ENCODE data around the gene OR52E1.

Gene OR52E1

GRCh38 chr11:5081405-5081804, 12.0 kb downstream of the OR52E1 start:
- TF ChIP-seq, protein P1, sequence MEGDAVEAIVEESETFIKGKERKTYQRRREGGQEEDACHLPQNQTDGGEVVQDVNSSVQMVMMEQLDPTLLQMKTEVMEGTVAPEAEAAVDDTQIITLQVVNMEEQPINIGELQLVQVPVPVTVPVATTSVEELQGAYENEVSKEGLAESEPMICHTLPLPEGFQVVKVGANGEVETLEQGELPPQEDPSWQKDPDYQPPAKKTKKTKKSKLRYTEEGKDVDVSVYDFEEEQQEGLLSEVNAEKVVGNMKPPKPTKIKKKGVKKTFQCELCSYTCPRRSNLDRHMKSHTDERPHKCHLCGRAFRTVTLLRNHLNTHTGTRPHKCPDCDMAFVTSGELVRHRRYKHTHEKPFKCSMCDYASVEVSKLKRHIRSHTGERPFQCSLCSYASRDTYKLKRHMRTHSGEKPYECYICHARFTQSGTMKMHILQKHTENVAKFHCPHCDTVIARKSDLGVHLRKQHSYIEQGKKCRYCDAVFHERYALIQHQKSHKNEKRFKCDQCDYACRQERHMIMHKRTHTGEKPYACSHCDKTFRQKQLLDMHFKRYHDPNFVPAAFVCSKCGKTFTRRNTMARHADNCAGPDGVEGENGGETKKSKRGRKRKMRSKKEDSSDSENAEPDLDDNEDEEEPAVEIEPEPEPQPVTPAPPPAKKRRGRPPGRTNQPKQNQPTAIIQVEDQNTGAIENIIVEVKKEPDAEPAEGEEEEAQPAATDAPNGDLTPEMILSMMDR (IDR thresholded peaks at IDR 0.05; ENCODE audit: low read depth, low read length) = no peak
- no peak overlapping the region for H3K4me3 ChIP-seq (ENCODE audit: low read depth, low read length)
- in situ Hi-C loops (cut with HindIII; ENCODE audit: low sequenced_read_pairs) = no loop called here
- DNase-seq (ENCODE audit: low read depth, low spot score) = no peak

DNA sequence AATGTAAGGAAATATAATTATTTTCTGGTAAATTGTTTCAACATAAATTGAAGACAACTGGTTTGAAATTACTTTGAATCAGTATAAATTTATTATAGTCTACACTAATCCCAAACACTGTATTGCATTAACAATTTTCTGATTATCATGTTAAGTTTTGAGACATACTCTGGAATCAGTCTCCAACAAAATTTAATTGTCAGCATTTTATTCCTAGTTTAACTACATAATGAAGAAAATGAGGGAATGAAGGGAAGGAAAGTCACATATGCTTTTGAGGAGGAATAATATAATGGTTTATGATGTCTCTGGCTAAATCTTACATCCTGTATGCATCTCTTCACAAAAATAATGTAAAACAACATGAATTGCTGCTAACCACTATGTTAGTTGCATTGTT, 14.2 kb downstream of the OR52E1 start:
- in situ Hi-C loops (cut with HindIII; ENCODE audit: low sequenced_read_pairs) = no loop called here
- DNase-seq (ENCODE audit: low read depth, low spot score) = no peak
- no peak overlapping the region for H3K4me3 ChIP-seq (ENCODE audit: low read depth, low read length)
- TF ChIP-seq, protein P1 (IDR thresholded peaks at IDR 0.05; ENCODE audit: low read depth, low read length) = no peak

DNA sequence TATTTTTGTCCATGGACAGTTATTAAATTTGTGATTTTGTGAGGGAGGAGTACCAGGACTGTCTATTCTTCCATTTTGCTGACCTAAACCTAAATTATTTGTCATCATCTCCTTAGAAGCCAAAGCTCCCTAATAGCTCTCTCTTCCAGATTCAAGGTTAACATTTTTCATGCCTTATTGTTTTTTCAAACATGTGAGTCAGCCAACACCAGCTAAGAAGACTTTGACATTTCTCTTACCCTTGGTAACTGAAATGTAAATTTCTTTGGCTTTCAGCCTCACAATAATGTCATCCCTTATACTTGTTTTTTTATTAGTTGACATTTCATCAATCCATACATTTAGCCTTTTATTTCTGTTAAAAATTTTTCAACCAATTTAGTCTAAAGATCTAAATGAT, 19.2 kb downstream of the OR52E1 start:
- in situ Hi-C loops (cut with HindIII; ENCODE audit: low sequenced_read_pairs) = no loop called here
- TF ChIP-seq, protein P1 (IDR thresholded peaks at IDR 0.05; ENCODE audit: low read depth, low read length) = no peak
- no peak for DNase-seq (ENCODE audit: low read depth, low spot score)
- H3K4me3 ChIP-seq (ENCODE audit: low read depth, low read length) = no peak overlapping the region

GRCh38 chr11:5090668-5091067, 21.3 kb downstream of the OR52E1 start:
- DNase-seq (ENCODE audit: low read depth, low spot score) = no peak
- no peak overlapping the region for H3K4me3 ChIP-seq (ENCODE audit: low read depth, low read length)
- TF ChIP-seq, protein P1 (IDR thresholded peaks at IDR 0.05; ENCODE audit: low read depth, low read length) = no peak
- in situ Hi-C loops (cut with HindIII; ENCODE audit: low sequenced_read_pairs) = no loop called here

DNA sequence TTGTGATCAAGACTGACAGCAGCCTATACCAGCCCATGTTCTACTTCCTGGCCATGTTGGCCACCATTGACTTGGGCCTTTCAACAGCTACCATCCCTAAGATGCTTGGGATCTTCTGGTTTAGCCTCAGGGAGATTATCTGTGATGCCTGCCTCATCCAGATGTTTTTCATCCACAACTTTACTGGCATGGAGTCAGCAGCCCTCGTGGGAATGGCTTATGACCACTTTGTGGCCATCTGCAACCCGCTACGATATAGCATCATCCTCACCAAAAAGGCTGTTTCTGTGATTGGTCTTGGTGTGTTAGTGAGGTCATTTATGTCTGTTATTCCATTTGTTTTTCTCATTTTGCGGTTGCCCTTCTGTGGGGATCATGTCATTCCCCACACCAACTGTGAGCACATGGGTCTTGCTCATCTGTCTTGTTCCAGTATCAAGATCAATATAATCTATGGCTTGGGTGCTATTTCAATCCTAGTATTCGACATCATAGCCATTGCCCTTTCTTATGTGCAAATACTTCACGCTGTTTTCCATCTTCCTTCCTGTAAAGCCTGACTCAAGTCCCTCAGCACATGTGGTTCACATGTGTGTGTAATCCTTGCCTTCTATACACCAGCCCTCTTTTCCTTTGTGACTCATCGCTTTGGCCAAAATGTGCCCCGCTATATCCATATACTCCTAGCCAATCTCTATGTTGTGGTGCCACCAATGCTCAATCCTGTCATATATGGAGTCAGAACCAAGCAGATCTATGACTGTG, 23.6 kb downstream of the OR52E1 start:
- H3K4me3 ChIP-seq (ENCODE audit: low read depth, low read length) = no peak overlapping the region
- TF ChIP-seq, protein P1 (IDR thresholded peaks at IDR 0.05; ENCODE audit: low read depth, low read length) = no peak
- in situ Hi-C loops (cut with HindIII; ENCODE audit: low sequenced_read_pairs) = no loop called here
- no peak for DNase-seq (ENCODE audit: low read depth, low spot score)

DNA sequence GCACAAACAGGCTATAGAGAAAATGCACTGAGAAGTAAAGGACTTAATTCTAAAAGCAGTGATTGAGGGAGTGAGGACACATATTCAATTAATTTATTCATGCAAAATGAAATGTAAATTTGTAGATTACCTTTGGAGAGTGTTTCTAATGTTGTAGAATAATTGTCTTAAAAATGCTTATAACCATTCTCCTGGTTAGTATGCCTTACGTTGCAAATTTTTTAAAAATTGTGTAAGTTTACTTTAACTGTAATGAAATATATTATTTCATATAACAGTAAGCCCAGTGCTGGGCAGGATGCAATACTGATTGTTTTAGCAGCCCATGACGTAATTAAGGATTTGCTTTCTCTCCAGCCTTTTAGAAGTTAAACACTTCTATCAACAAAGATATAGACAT, 26.6 kb downstream of the OR52E1 start:
- TF ChIP-seq, protein P1 (IDR thresholded peaks at IDR 0.05; ENCODE audit: low read depth, low read length) = no peak
- in situ Hi-C loops (cut with HindIII; ENCODE audit: low sequenced_read_pairs) = no loop called here
- no peak overlapping the region for H3K4me3 ChIP-seq (ENCODE audit: low read depth, low read length)
- DNase-seq (ENCODE audit: low read depth, low spot score) = no peak

Measured in astrocyte of the spinal cord (primary cell).